Measurements from ENCODE around the gene MTA3. TPM values are rescaled to one million over a fixed set of nuclear protein-coding genes. Genes with fewer than 3 reads are reported as not detected.

MTA3 gene
- total RNA-seq (2021; fragmentation: NEBNext Ultra II Directional; extraction: Animal tissue kit (Norgen Biotek cat#: 25700)) (184 and 197 TPM in 2 replicates), polyA plus RNA-seq (2011; rRNA removed) (106 and 125 TPM in 2 replicates), polyA minus RNA-seq (2011; rRNA and poly(A)+ RNA removed) (124 and 135 TPM in 2 replicates)
- 153 TPM for polyA plus RNA-seq (2011; cell fraction: cytosol; rRNA removed)
- polyA plus RNA-seq (2011; cell fraction: nucleus; rRNA removed) = 79.8 TPM
- 146 to 179 TPM (median 156 TPM) in 4 replicates for polyA plus RNA-seq (2012, experiment 1 of 2)
- polyA plus RNA-seq (2012, experiment 2 of 2) = 33.2 TPM
- 117 TPM for polyA plus RNA-seq (2013, experiment 1 of 2)
- polyA plus RNA-seq (2013, experiment 2 of 2) = 125 TPM
- polyA minus RNA-seq (2011; cell fraction: cytosol; rRNA and poly(A)+ RNA removed) = 72.2 TPM
- polyA minus RNA-seq (2011; cell fraction: nucleus; rRNA and poly(A)+ RNA removed) = 120 TPM
- long read RNA-seq, experiment 1, transcript MTA3-205 (14 exons, 2,202 nt) = major isoform, 29 of 125 reads
- long read RNA-seq, experiment 1, transcript MTA3-204 (14 exons, 2,041 nt) = minor isoform, 25 of 125 reads
- long read RNA-seq, experiment 1, partial matches to known transcripts = 50 of 125 reads
- long read RNA-seq, experiment 1, other reads (novel, unspliced or antisense) = 18 of 125 reads
- long read RNA-seq, experiment 2, transcript MTA3-204 (14 exons, 2,041 nt) = minor isoform, 8 of 33 reads
- long read RNA-seq, experiment 2, transcript MTA3-205 (14 exons, 2,202 nt) = major isoform, 12 of 33 reads
- long read RNA-seq, experiment 2, partial matches to known transcripts = 7 of 33 reads
- long read RNA-seq, experiment 2, other reads (novel, unspliced or antisense) = 6 of 33 reads

DNA sequence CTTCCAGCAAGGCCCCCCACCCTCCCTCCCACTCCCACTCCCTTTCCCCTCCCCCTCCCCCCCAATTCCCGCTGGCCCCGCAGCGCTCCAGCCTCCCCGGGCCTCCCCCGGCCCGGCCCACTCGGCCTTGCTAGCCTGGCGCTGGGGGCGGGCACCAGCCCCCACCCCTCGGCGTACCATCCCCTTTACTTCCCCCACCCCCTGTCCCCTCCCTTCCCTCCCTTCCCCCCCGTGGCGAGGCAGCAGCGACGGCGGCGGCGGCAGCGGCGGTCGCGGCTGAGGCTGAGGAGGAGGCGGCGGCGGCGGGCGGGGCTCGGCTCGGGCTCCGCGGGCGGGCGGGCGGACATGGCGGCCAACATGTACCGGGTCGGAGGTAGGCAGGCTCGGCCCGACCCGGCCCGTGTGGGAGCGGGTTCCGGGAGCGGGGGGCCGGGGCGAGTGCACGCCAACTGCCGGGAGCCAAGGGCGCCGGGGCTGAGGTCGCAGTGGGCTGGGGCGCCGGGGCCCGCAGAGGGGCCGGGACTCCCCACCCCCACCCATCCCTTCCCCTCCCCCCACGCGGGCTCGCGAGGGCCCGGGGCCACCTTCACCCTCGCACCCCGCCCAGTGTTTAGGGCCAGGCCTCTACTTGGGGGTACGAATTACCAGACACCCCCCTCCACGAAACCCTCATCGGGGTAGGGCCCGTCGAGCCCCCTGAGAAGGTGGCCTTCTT lies at the start of gene MTA3:
TSS of gene MTA3 (plus strand) at position 232 of the 715 bp plus-strand sequence. CDS start at position 346, 114 bp downstream.
- H3K27me3 ChIP-seq (replicated peaks in 1 of 4; ENCODE audit: control insufficient read depth in 3 of 4, extremely low read depth in 1 of 4, insufficient read depth in 3 of 4, low read length in 3 of 4) = no peaks in the 10 kb centered on the region
- no peak within 1 kb of the TSS for H3K23ac ChIP-seq (ENCODE audit: insufficient read length)
- H2AFZ ChIP-seq (ENCODE audit: low read length) = no peak within 1 kb of the TSS
- peak within 1 kb of the TSS; percentile 100 for H4K5ac ChIP-seq (ENCODE audit: insufficient read length, low read depth, low read length)
- peak within 1 kb of the TSS; percentile 98 for H3K4ac ChIP-seq (replicated peaks; ENCODE audit: insufficient read length, low read depth, low read length)
- peak within 1 kb of the TSS; percentile 98 for H4K91ac ChIP-seq (replicated peaks; ENCODE audit: insufficient read length, low read length)
- H3K14ac ChIP-seq (ENCODE audit: insufficient read length) = peak within 1 kb of the TSS; percentile 44
- H3K23me2 ChIP-seq (ENCODE audit: low read depth, low read length) = peaks cover 4% of the 10 kb centered on the region; the same call in 1 of the 2 replicates
- FAIRE-seq (no peak), DNase-seq (ENCODE audit: low read depth in 1 of 2, low spot score in 2 of 2) (peak; percentile 19 to 84)
- peak within 1 kb of the TSS; percentile 65; the same call in 1 of the 2 replicates for H2BK15ac ChIP-seq (ENCODE audit: low read length)
- peak within 1 kb of the TSS; percentile 99 for H3K18ac ChIP-seq (ENCODE audit: extremely low read depth, low read length)
- H2BK12ac ChIP-seq (ENCODE audit: low read depth, low read length) = peak within 1 kb of the TSS; percentile 99
- H3K79me2 ChIP-seq (ENCODE audit: control insufficient read depth in 1 of 2, insufficient read depth in 2 of 2, low read length in 2 of 2) = peaks cover 9 to 43% of the 10 kb centered on the region in 2 experiments
- no peaks in the 10 kb centered on the region for H4K20me1 ChIP-seq (replicated peaks in 1 of 2; ENCODE audit: control insufficient read depth in 1 of 2, insufficient read depth in 2 of 2, low read length in 2 of 2)
- H3K9me3 ChIP-seq (ENCODE audit: insufficient read depth in 2 of 2, low read depth in 1 of 2, low read length in 1 of 2) = no peaks in the 10 kb centered on the region
- CTCF ChIA-PET (ENCODE audit: partially characterized antibody) = interaction anchor here (1.1 kb wide), 1 partner anchor 16 kb away, joined by 4 read pairs; no protein-coding TSS in a partner anchor
- peak within 1 kb of the TSS; percentile 65 to 88 (median 83) for H3K9ac ChIP-seq (replicated peaks in 1 of 4; ENCODE audit: extremely low read depth in 1 of 4, low read depth in 3 of 4, low read length in 3 of 4)
- H2BK120ac ChIP-seq (replicated peaks; ENCODE audit: low read depth, low read length) = peak within 1 kb of the TSS; percentile 91
- TF ChIP-seq TAF1 (IDR thresholded peaks at IDR 0.05; ENCODE audit: low read depth, low read length) (0 out of 2 replicates have a peak, but pooled peaks have one; percentile 13), CBX8 (IDR thresholded peaks at IDR 0.05; ENCODE audit: borderline replicate concordance, low read depth, low read length) (no peak), KDM4A (IDR thresholded peaks at IDR 0.05; ENCODE audit: low read depth, low read length, severe bottlenecking) (peak; percentile 3), PHF8 (conservative IDR thresholded peaks at IDR 0.05; ENCODE audit: low read depth, low read length) (peak; percentile 52)
- no peaks in the 10 kb centered on the region for H3K79me1 ChIP-seq (ENCODE audit: low read depth, low read length)
- H2AK5ac ChIP-seq (ENCODE audit: low read depth, low read length) = no peak within 1 kb of the TSS; the same call in 1 of the 2 replicates
- H2BK20ac ChIP-seq (ENCODE audit: low read length) = peak within 1 kb of the TSS; percentile 80
- H3K36me3 ChIP-seq (ENCODE audit: control insufficient read depth in 2 of 4, insufficient read depth in 4 of 4, low read length in 3 of 4) = peaks cover 0 to 41% (median 14%) of the 10 kb centered on the region in 4 experiments; a peak in 5 of 8 replicates
- peaks cover 6 to 14% (median 11%) of the 10 kb centered on the region in 4 experiments for H3K4me1 ChIP-seq (replicated peaks in 1 of 4; ENCODE audit: control insufficient read depth in 3 of 4, insufficient read depth in 4 of 4, low read length in 3 of 4)
- H3K56ac ChIP-seq (replicated peaks; ENCODE audit: insufficient read length, low read depth, low read length) = peak within 1 kb of the TSS; percentile 88
- H4K8ac ChIP-seq (ENCODE audit: extremely low read depth, insufficient read depth, low read length) = peak within 1 kb of the TSS; percentile 94
- peak within 1 kb of the TSS; percentile 69 to 85 (median 83) for H3K4me3 ChIP-seq (ENCODE audit: extremely low read depth in 1 of 4, insufficient read depth in 2 of 4, low read depth in 3 of 4, low read length in 4 of 4)
- POLR2A ChIA-PET (ENCODE audit: partially characterized antibody) = interaction anchor here (1.0 to 2.8 kb wide), 6 partner anchors 9 to 65 kb away, joined by 3 to 10 read pairs (median 4); no protein-coding TSS in a partner anchor
- 5% methylated on average over 12 of the region's 67 CpGs; no CpG with 5 or more reads in 1 of the 2 experiments for WGBS, 2 experiments (ENCODE audit: extremely low coverage in 1 of 2, insufficient coverage in 1 of 2, insufficient read length in 1 of 2, insufficient replicate concordance in 2 of 2, low coverage in 1 of 2, low lambda C conversion rate in 2 of 2, missing lambda C conversion rate in 1 of 2)
- peak within 1 kb of the TSS; percentile 84 for H3K27ac ChIP-seq (ENCODE audit: low read depth, low read length)
- peak within 1 kb of the TSS; percentile 83 to 95 for H3K4me2 ChIP-seq (ENCODE audit: insufficient read depth in 1 of 2, low read depth in 2 of 2, low read length in 2 of 2)
- peak within 1 kb of the TSS; percentile 99 for H2BK5ac ChIP-seq (ENCODE audit: low read depth, low read length)

Measured in H1 (cell line).